Measurements from ENCODE around the gene SLC39A13. TPM values are rescaled to one million over a fixed set of nuclear protein-coding genes. Genes with fewer than 3 reads are reported as not detected.
A peak's percentile ranks its signal among the peaks of the same experiment; 100 is the strongest.

The SLC39A13 gene
- total and polyA plus RNA-seq, 2 of the 13 experiments (the other 11 are each of a cell fraction or from before 2014, with no cell fraction given) = 15.3 to 30.5 TPM

DNA sequence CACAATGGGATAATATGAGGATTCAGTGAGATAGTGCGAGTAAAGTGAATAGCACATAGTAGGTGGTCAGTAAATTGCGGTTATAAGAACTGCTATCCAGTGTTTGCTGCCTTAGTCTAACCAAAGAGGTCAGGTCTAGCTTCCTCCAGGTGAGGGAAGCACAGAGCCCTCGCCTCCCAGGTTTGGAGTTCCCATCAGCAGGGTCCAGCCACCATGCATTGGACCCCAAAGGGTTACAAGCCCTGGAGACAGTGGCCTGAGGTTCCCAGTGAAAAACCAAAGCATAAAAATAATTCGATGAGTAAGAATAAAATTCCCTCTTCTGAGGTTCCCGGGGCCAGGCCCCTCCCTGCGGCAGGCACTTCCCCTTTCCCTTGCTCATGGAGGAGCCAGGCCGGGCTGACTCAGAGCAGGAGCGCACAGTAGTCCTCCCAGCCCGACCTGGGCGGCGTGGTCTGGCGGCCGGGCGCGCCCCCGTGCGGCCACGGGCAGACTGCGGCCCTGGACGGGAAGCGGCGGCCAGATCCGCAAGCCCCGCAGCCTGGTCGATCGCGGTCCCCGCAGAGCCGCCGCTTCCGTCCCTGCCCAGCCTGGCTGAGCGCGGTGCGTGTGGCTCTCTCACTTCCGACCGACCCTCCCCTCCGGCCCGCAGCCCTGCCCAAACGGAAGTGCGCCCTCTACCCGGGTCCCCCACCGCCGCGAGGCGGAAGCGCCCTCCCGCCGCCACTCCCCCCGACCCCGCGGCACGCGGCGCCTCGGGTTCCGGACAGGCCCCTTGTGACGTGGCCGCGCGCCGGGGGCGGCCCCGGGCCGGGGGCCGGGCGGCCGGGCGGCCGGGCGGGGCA, at the start of gene SLC39A13 (continued):
- TF ChIP-seq NR2F1 (CRISPR knock-in tag; IDR thresholded peaks at IDR 0.05) = no peak
- peak; percentile 47; the same call in 1 of the 2 replicates for TF ChIP-seq NCOA1 (CRISPR knock-in tag; IDR thresholded peaks at IDR 0.05)
- TF ChIP-seq, protein P1, sequence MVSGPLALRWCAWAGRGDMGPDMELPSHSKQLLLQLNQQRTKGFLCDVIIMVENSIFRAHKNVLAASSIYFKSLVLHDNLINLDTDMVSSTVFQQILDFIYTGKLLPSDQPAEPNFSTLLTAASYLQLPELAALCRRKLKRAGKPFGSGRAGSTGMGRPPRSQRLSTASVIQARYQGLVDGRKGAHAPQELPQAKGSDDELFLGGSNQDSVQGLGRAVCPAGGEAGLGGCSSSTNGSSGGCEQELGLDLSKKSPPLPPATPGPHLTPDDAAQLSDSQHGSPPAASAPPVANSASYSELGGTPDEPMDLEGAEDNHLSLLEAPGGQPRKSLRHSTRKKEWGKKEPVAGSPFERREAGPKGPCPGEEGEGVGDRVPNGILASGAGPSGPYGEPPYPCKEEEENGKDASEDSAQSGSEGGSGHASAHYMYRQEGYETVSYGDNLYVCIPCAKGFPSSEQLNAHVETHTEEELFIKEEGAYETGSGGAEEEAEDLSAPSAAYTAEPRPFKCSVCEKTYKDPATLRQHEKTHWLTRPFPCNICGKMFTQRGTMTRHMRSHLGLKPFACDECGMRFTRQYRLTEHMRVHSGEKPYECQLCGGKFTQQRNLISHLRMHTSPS (CRISPR knock-in tag; IDR thresholded peaks at IDR 0.05; ENCODE audit: low read depth) = no peak; the same call in 1 of the 2 replicates
- no peak for TF ChIP-seq EEA1 (CRISPR knock-in tag; IDR thresholded peaks at IDR 0.05; ENCODE audit: borderline replicate concordance)
- peak; percentile 30; the same call in 1 of the 2 replicates for TF ChIP-seq ZNF605 (CRISPR knock-in tag; IDR thresholded peaks at IDR 0.05)
- peak; percentile 71 for TF ChIP-seq ESRRA (CRISPR knock-in tag; IDR thresholded peaks at IDR 0.05; ENCODE audit: low read depth)
- TF ChIP-seq ZIK1 (CRISPR knock-in tag; IDR thresholded peaks at IDR 0.05; ENCODE audit: borderline replicate concordance, low read depth) = no peak
- TF ChIP-seq EED (CRISPR knock-in tag; IDR thresholded peaks at IDR 0.05) = no peak
- TF ChIP-seq MEF2D (CRISPR knock-in tag; IDR thresholded peaks at IDR 0.05) = no peak
- TF ChIP-seq ZNF790 (CRISPR knock-in tag; IDR thresholded peaks at IDR 0.05; ENCODE audit: borderline replicate concordance) = peak; percentile 47; the same call in 1 of the 2 replicates
- TF ChIP-seq ATAD3A (CRISPR knock-in tag; IDR thresholded peaks at IDR 0.05) = no peak
- peak; percentile 89 for TF ChIP-seq ZNF343 (CRISPR knock-in tag; IDR thresholded peaks at IDR 0.05)
- TF ChIP-seq, protein P2, sequence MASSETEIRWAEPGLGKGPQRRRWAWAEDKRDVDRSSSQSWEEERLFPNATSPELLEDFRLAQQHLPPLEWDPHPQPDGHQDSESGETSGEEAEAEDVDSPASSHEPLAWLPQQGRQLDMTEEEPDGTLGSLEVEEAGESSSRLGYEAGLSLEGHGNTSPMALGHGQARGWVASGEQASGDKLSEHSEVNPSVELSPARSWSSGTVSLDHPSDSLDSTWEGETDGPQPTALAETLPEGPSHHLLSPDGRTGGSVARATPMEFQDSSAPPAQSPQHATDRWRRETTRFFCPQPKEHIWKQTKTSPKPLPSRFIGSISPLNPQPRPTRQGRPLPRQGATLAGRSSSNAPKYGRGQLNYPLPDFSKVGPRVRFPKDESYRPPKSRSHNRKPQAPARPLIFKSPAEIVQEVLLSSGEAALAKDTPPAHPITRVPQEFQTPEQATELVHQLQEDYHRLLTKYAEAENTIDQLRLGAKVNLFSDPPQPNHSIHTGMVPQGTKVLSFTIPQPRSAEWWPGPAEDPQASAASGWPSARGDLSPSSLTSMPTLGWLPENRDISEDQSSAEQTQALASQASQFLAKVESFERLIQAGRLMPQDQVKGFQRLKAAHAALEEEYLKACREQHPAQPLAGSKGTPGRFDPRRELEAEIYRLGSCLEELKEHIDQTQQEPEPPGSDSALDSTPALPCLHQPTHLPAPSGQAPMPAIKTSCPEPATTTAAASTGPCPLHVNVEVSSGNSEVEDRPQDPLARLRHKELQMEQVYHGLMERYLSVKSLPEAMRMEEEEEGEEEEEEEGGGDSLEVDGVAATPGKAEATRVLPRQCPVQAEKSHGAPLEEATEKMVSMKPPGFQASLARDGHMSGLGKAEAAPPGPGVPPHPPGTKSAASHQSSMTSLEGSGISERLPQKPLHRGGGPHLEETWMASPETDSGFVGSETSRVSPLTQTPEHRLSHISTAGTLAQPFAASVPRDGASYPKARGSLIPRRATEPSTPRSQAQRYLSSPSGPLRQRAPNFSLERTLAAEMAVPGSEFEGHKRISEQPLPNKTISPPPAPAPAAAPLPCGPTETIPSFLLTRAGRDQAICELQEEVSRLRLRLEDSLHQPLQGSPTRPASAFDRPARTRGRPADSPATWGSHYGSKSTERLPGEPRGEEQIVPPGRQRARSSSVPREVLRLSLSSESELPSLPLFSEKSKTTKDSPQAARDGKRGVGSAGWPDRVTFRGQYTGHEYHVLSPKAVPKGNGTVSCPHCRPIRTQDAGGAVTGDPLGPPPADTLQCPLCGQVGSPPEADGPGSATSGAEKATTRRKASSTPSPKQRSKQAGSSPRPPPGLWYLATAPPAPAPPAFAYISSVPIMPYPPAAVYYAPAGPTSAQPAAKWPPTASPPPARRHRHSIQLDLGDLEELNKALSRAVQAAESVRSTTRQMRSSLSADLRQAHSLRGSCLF (CRISPR knock-in tag; IDR thresholded peaks at IDR 0.05; ENCODE audit: borderline replicate concordance) = no peak
- TF ChIP-seq, protein P3, sequence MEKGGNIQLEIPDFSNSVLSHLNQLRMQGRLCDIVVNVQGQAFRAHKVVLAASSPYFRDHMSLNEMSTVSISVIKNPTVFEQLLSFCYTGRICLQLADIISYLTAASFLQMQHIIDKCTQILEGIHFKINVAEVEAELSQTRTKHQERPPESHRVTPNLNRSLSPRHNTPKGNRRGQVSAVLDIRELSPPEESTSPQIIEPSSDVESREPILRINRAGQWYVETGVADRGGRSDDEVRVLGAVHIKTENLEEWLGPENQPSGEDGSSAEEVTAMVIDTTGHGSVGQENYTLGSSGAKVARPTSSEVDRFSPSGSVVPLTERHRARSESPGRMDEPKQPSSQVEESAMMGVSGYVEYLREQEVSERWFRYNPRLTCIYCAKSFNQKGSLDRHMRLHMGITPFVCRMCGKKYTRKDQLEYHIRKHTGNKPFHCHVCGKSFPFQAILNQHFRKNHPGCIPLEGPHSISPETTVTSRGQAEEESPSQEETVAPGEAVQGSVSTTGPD (CRISPR knock-in tag; IDR thresholded peaks at IDR 0.05) = no peak
- no peak; the same call in 1 of the 2 replicates for TF ChIP-seq BRCA1 (CRISPR knock-in tag; IDR thresholded peaks at IDR 0.05)
- TF ChIP-seq, protein P4, sequence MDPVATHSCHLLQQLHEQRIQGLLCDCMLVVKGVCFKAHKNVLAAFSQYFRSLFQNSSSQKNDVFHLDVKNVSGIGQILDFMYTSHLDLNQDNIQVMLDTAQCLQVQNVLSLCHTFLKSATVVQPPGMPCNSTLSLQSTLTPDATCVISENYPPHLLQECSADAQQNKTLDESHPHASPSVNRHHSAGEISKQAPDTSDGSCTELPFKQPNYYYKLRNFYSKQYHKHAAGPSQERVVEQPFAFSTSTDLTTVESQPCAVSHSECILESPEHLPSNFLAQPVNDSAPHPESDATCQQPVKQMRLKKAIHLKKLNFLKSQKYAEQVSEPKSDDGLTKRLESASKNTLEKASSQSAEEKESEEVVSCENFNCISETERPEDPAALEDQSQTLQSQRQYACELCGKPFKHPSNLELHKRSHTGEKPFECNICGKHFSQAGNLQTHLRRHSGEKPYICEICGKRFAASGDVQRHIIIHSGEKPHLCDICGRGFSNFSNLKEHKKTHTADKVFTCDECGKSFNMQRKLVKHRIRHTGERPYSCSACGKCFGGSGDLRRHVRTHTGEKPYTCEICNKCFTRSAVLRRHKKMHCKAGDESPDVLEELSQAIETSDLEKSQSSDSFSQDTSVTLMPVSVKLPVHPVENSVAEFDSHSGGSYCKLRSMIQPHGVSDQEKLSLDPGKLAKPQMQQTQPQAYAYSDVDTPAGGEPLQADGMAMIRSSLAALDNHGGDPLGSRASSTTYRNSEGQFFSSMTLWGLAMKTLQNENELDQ (CRISPR knock-in tag; IDR thresholded peaks at IDR 0.05; ENCODE audit: borderline replicate concordance) = no peak
- TF ChIP-seq, protein P5, sequence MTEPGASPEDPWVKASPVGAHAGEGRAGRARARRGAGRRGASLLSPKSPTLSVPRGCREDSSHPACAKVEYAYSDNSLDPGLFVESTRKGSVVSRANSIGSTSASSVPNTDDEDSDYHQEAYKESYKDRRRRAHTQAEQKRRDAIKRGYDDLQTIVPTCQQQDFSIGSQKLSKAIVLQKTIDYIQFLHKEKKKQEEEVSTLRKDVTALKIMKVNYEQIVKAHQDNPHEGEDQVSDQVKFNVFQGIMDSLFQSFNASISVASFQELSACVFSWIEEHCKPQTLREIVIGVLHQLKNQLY (CRISPR knock-in tag; IDR thresholded peaks at IDR 0.05) = no peak
